ENCODE data around the gene PARD3B. TPM values are rescaled to one million over a fixed set of nuclear protein-coding genes. Genes with fewer than 3 reads are reported as not detected.

Gene PARD3B
- total RNA-seq, 1 donor from 2014 or later, result 8.4 TPM

- no peak for DNase-seq (ENCODE audit: low read depth, low spot score)
These were observed 44.8 kb downstream of the PARD3B start for GRCh38 chr2:204590063-204590462.

GRCh38 chr2:204591225-204591624 is 46.0 kb downstream of the PARD3B start:
- DNase-seq (ENCODE audit: low read depth, low spot score), result no peak

- DNase-seq (ENCODE audit: low read depth, low spot score), result no peak
These were observed 58.8 kb downstream of the PARD3B start for GRCh38 chr2:204604061-204604460.

- no peak for DNase-seq (ENCODE audit: low read depth, low spot score)
These were observed 63.1 kb downstream of the PARD3B start for GRCh38 chr2:204608237-204608939.

- DNase-seq (ENCODE audit: low read depth, low spot score), result no peak
These were observed 65.8 kb downstream of the PARD3B start for GRCh38 chr2:204611017-204611631.

- no peak for DNase-seq (ENCODE audit: low read depth, low spot score)
These were observed 66.5 kb downstream of the PARD3B start for GRCh38 chr2:204611764-204612163.

- DNase-seq (ENCODE audit: low read depth, low spot score), result no peak
These were observed 68.4 kb downstream of the PARD3B start for GRCh38 chr2:204613635-204614034.

- DNase-seq (ENCODE audit: low read depth, low spot score), result no peak
These were observed 70.2 kb downstream of the PARD3B start for GRCh38 chr2:204615456-204615855.

GRCh38 chr2:204625135-204625534 is 79.9 kb downstream of the PARD3B start:
- no peak for DNase-seq (ENCODE audit: low read depth, low spot score)

GRCh38 chr2:204628926-204629712 is 83.8 kb downstream of the PARD3B start:
- DNase-seq (ENCODE audit: low read depth, low spot score), result no peak

GRCh38 chr2:204632410-204632809 is 87.1 kb downstream of the PARD3B start:
- DNase-seq (ENCODE audit: low read depth, low spot score), result no peak

GRCh38 chr2:204634564-204634963 is 89.3 kb downstream of the PARD3B start:
- DNase-seq (ENCODE audit: low read depth, low spot score), result no peak

GRCh38 chr2:204635478-204635877 is 90.2 kb downstream of the PARD3B start:
- DNase-seq (ENCODE audit: low read depth, low spot score), result no peak

GRCh38 chr2:204638471-204639194 is 93.4 kb downstream of the PARD3B start:
- no peak for DNase-seq (ENCODE audit: low read depth, low spot score)

- no peak for DNase-seq (ENCODE audit: low read depth, low spot score)
These were observed 98.1 kb downstream of the PARD3B start for GRCh38 chr2:204643326-204643725.

GRCh38 chr2:204645018-204645773 is 99.9 kb downstream of the PARD3B start:
- no peak for DNase-seq (ENCODE audit: low read depth, low spot score)

- DNase-seq (ENCODE audit: low read depth, low spot score), result no peak
These were observed 102.4 kb downstream of the PARD3B start for GRCh38 chr2:204647626-204648025.

- DNase-seq (ENCODE audit: low read depth, low spot score), result no peak
These were observed 105.3 kb downstream of the PARD3B start for GRCh38 chr2:204650611-204651010.

- DNase-seq (ENCODE audit: low read depth, low spot score), result no peak
These were observed 106.8 kb downstream of the PARD3B start for GRCh38 chr2:204652063-204652462.

GRCh38 chr2:204654669-204655068 is 109.4 kb downstream of the PARD3B start:
- no peak for DNase-seq (ENCODE audit: low read depth, low spot score)

GRCh38 chr2:204655101-204655500 is 109.8 kb downstream of the PARD3B start:
- no peak for DNase-seq (ENCODE audit: low read depth, low spot score)
